Measurements from ENCODE around the gene TINCR. TPM values are rescaled to one million over a fixed set of nuclear protein-coding genes. Genes with fewer than 3 reads are reported as not detected.

TINCR gene
- total and polyA plus RNA-seq, 2 of the 13 experiments (the other 11 are each of a cell fraction or from before 2014, with no cell fraction given): 0.17 to 0.33 TPM

DNA sequence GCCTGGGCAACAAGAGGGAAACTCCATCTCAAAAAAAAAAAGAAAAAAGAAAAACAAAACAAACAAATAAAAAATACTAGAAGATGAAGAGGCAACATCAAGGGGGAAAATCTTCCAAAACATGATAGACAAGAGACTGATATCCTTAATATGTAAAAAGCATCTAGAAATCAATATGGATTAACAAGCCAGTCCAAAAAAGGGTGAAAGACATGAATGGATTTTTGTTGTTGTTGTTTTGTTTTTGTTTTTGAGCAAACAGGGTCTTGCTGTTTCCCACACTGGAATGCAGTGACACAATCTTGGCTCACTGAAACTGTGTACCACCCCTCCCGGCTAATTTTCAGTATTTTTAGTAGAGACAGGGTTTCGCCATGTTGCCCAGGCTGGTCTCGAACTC, 4.0 kb upstream of the TINCR start (continued):
- TF ChIP-seq, protein P1, sequence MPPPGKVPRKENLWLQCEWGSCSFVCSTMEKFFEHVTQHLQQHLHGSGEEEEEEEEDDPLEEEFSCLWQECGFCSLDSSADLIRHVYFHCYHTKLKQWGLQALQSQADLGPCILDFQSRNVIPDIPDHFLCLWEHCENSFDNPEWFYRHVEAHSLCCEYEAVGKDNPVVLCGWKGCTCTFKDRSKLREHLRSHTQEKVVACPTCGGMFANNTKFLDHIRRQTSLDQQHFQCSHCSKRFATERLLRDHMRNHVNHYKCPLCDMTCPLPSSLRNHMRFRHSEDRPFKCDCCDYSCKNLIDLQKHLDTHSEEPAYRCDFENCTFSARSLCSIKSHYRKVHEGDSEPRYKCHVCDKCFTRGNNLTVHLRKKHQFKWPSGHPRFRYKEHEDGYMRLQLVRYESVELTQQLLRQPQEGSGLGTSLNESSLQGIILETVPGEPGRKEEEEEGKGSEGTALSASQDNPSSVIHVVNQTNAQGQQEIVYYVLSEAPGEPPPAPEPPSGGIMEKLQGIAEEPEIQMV (CRISPR knock-in tag; IDR thresholded peaks at IDR 0.05; ENCODE audit: low read depth): no peak
- no peak for TF ChIP-seq MLLT10 (CRISPR knock-in tag; IDR thresholded peaks at IDR 0.05)
- no peak for TF ChIP-seq ZNF34 (CRISPR knock-in tag; IDR thresholded peaks at IDR 0.05; ENCODE audit: borderline replicate concordance)

DNA sequence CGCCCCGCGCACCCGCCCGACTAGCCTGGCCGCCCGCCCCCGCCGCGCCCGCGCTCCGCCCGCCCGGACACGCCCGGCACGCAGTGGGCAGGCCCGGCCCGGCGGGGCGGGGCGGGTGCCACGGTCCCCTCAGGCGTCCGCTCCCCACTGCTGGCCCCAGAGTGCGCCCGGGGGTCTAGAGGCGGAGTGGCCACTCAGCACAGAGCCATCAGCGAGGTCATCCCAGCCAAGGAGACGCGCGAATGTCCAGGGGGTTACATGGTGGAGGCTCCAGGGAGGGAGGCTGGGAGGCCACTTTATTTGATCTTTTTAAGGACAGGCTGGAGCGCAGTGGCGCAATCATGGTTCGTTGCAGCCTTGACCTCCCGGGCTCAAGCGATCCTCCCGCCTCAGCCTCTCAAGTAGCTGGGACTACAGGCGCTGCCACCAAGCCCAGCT, 236 bp upstream of the TINCR start:
- no peak for ATAC-seq
- in situ Hi-C loops (cut with HindIII; ENCODE audit: extremely low pct_ligation_motif_present, low pct_unique_long_range_greater_than_20kb) (no loop called here), intact Hi-C loops (cut with micrococcal nuclease; ENCODE audit: unreplicated experiment) (no loop called here)
- Histone ChIP-seq H3K27me3 (ENCODE audit: control insufficient read depth in 1 of 2, insufficient read depth in 2 of 2, low read length in 2 of 2) (peaks cover 4 to 21% of the 10 kb centered on the region in 2 experiments; a peak in 3 of 5 replicates), H3K4me2 (ENCODE audit: low read depth, low read length) (peak overlapping the region; percentile 67), H3K4me3 (replicated peaks in 1 of 3; ENCODE audit: insufficient read depth in 1 of 3, low read depth in 2 of 3, low read length in 3 of 3) (peak overlapping the region in 1 of 3 experiments; percentile 48; a peak in 1 of 6 replicates), H3K9ac (ENCODE audit: insufficient read depth, low read depth, low read length) (no peak overlapping the region), H3K27ac (ENCODE audit: extremely low read length, insufficient read depth, low read length) (no peak overlapping the region), H3K36me3 (replicated peaks in 1 of 2; ENCODE audit: control insufficient read depth in 1 of 2, insufficient read depth in 2 of 2, low read length in 2 of 2) (no peaks in the 10 kb centered on the region), H3K4me1 (ENCODE audit: insufficient read depth, low read length) (peaks cover 6% of the 10 kb centered on the region; the same call in 1 of the 2 replicates), H2AFZ (ENCODE audit: low read length) (no peak overlapping the region), H4K20me1 (ENCODE audit: insufficient read depth, low read length) (no peaks in the 10 kb centered on the region), H3K79me2 (ENCODE audit: insufficient read depth, low read length) (no peaks in the 10 kb centered on the region), H3K9me3 (ENCODE audit: low read length) (no peaks in the 10 kb centered on the region)
- 28% methylated on average over 4 of the region's 40 CpGs for WGBS (ENCODE audit: low lambda C conversion rate)
- no peak for DNase-seq (ENCODE audit: low spot score)
- no TSS peak for BruUV-seq (replicated peaks)
- FAIRE-seq: no peak
- ChIA-PET POLR2A (interaction anchor here (0.7 kb wide), 1 partner anchor 13 kb away, joined by 3 read pairs; no protein-coding TSS in a partner anchor), CTCF (ENCODE audit: low intra/inter-chr PET ratio, low total read pairs) (no interaction called here)
- TF ChIP-seq MAF1 (CRISPR knock-in tag; IDR thresholded peaks at IDR 0.05; ENCODE audit: borderline replicate concordance): no peak
- no peak for TF ChIP-seq SIX4 (CRISPR knock-in tag; IDR thresholded peaks at IDR 0.05)
- TF ChIP-seq NRL (CRISPR knock-in tag; IDR thresholded peaks at IDR 0.05; ENCODE audit: borderline replicate concordance): no peak
- no peak for TF ChIP-seq CENPX (CRISPR knock-in tag; IDR thresholded peaks at IDR 0.05)
- 0 out of 2 replicates have a peak, but pooled peaks have one; percentile 2 for TF ChIP-seq MTF2 (CRISPR knock-in tag; IDR thresholded peaks at IDR 0.05; ENCODE audit: borderline replicate concordance)
- no peak for TF ChIP-seq RXRA (CRISPR knock-in tag; IDR thresholded peaks at IDR 0.05)
- TF ChIP-seq, protein P2, sequence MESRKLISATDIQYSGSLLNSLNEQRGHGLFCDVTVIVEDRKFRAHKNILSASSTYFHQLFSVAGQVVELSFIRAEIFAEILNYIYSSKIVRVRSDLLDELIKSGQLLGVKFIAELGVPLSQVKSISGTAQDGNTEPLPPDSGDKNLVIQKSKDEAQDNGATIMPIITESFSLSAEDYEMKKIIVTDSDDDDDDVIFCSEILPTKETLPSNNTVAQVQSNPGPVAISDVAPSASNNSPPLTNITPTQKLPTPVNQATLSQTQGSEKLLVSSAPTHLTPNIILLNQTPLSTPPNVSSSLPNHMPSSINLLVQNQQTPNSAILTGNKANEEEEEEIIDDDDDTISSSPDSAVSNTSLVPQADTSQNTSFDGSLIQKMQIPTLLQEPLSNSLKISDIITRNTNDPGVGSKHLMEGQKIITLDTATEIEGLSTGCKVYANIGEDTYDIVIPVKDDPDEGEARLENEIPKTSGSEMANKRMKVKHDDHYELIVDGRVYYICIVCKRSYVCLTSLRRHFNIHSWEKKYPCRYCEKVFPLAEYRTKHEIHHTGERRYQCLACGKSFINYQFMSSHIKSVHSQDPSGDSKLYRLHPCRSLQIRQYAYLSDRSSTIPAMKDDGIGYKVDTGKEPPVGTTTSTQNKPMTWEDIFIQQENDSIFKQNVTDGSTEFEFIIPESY (CRISPR knock-in tag; IDR thresholded peaks at IDR 0.05): peak; percentile 71
- TF ChIP-seq HDAC1 (CRISPR knock-in tag; IDR thresholded peaks at IDR 0.05): no peak
- no peak for TF ChIP-seq ZKSCAN5 (CRISPR knock-in tag; IDR thresholded peaks at IDR 0.05)
- TF ChIP-seq, protein P3, sequence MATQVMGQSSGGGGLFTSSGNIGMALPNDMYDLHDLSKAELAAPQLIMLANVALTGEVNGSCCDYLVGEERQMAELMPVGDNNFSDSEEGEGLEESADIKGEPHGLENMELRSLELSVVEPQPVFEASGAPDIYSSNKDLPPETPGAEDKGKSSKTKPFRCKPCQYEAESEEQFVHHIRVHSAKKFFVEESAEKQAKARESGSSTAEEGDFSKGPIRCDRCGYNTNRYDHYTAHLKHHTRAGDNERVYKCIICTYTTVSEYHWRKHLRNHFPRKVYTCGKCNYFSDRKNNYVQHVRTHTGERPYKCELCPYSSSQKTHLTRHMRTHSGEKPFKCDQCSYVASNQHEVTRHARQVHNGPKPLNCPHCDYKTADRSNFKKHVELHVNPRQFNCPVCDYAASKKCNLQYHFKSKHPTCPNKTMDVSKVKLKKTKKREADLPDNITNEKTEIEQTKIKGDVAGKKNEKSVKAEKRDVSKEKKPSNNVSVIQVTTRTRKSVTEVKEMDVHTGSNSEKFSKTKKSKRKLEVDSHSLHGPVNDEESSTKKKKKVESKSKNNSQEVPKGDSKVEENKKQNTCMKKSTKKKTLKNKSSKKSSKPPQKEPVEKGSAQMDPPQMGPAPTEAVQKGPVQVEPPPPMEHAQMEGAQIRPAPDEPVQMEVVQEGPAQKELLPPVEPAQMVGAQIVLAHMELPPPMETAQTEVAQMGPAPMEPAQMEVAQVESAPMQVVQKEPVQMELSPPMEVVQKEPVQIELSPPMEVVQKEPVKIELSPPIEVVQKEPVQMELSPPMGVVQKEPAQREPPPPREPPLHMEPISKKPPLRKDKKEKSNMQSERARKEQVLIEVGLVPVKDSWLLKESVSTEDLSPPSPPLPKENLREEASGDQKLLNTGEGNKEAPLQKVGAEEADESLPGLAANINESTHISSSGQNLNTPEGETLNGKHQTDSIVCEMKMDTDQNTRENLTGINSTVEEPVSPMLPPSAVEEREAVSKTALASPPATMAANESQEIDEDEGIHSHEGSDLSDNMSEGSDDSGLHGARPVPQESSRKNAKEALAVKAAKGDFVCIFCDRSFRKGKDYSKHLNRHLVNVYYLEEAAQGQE (IDR thresholded peaks at IDR 0.05; ENCODE audit: borderline replicate concordance in 1 of 2, low read depth in 1 of 2, low read length in 2 of 2): no peak
- TF ChIP-seq AKAP8 (CRISPR knock-in tag; IDR thresholded peaks at IDR 0.05): no peak
- 0 out of 2 replicates have a peak, but pooled peaks have one; percentile 13 for TF ChIP-seq CEBPG (CRISPR knock-in tag; IDR thresholded peaks at IDR 0.05)
- TF ChIP-seq SNAI1 (CRISPR knock-in tag; IDR thresholded peaks at IDR 0.05; ENCODE audit: borderline replicate concordance): no peak

Measured in HepG2 (cell line).